Sciatic nerve (tissue), 2 donors: ENCODE data around the gene PCYT1A. TPM values are rescaled to one million over a fixed set of nuclear protein-coding genes. Genes with fewer than 3 reads are reported as not detected.
"Not testable (repeated sequence)": the region's sequence is repeated elsewhere in the genome, so short reads cannot be mapped to it uniquely, and the experiment has no call there.

Experiments
- ATAC-seq: fragments of 200-7000 bp; cut with Tn5 transposase; one replicate; pipeline ENCODE4 v1.9.1; 2020; ENCODE audit warnings: mild to moderate bottlenecking, moderate library complexity
- DNase-seq: peaks from one replicate; pipeline ENCODE4 v3.0.0-alpha.2; 2020; ENCODE audit warnings: low spot score
- intact Hi-C: fragments of 100-400 bp; cut with DNase I; formaldehyde crosslinking; loops from one replicate; pipeline ENCODE4 v1.14.2; 2022
- total RNA-seq: library from RNA; stranded (reverse); fragmentation: NEBNext Ultra II Directional; extraction: Animal tissue kit (Norgen Biotek cat#: 25700); gene quantifications from one replicate; pipeline ENCODE4 v1.2.1, GENCODE V29; 2021
- donor health status: DM: no; HTN: no; CAD: no.
- donor health status: DM: no; HTN: no; CAD: no.

The PCYT1A gene
- total RNA-seq, 1 donor from 2014 or later, result 63.8 TPM

DNA sequence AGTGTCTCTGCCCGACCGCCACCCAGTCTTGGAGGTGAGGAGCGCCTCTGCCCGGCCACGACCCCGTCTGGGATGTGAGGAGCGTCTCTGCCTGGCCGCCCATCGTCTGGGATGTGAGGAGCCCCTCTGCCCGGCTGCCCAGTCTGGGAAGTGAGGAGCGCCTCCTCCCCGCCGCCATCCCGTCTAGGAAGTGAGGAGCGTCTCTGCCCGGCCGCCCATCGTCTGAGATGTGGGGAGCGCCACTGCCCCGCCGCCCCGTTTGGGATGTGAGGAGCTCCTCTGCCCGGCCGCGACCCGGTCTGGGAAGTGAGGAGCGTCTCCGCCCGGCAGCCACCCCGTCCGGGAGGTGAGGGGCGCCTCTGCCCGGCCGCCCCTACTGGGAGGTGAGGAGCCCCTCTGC, 43.4 kb downstream of the PCYT1A start:
- ATAC-seq, DNase-seq, intact Hi-C loops: not testable (repeated sequence)

DNA sequence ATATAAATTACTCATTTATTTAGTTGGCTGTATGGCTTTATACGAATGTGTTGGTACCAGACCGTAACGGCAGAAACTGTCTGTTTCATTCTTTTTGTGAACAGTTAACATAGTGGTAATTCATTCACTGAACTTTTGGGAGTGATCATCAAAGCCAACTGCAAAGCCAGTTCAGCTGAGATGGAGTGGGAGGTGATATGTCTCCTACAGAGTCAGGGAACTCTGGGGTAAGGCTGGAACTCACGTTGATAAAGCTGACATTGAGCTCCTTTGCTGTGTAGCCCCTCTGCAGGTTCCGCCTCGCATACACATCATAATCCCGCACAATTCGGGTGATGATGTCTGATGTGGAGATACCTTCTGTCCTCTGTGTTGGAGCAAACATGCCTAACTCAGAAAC, 45.8 kb downstream of the PCYT1A start:
- ATAC-seq (no peak), DNase-seq (no peak)
- intact Hi-C loops, result no loop called here

DNA sequence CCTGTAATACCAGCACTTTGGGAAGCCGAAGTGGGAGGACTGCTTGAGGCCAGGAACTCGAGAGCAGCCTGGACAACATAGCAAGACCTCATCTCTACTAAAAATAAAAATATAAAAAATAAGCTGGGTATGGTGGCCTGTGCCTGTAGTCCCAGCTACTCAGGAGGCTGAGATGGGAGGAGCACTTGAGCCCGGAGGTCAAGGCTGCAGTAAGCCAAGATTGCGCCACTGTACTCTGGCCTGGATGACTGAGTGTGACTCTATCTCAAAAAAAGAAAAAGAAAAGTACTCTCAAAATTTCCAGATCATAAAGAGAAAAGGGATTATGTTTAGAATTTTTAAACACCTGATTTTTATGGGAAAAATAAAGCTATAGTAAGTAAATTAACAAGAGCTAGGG, 47.1 kb downstream of the PCYT1A start:
- intact Hi-C loops, result no loop called here

DNA sequence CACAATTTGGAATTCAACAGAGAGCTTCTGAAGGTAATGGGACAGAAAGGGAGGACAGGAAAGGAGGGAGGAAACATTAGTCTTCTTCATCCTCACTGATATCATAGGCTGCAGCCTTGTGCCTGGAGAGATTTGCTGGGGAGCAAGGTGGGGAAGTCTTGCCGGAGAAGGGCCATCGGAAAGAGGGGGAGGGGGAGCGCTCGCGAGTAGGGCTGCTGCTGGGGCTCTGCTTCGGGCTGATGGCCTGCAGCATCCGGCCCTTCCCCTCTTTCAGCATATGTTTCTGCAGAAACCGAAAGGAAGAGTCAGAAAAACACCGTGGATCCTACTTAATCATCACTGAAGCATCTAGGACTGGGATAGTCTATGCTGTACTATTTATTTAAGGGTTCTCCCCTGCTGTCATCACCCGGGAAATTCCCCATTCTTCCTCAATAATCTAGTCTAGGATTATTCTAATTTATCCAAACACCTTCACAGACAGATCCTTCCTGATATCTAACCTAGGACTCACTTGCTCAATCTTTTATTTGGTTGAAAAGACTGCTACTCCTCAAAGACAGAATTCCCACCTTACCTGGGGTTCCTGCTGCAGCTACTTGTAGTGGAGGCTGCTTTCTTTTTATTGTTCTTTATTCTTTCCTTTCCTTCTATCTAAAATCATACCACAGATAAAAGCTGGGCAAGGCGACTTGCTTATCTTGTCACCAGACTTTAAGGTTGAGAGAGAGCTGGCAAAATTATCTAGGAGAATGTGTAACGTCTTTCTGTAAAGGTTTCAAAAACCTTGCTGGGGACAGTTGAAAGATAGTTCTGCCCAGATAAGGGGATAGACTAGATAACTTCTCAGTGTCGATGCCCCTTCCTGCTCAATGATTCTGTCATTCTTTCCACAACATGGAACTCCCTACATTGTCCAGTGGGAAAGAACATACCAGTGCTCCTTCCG, 48.6 kb downstream of the PCYT1A start:
- intact Hi-C loops, result no loop called here
- ATAC-seq (no peak), DNase-seq (no peak)

More for the DNA sequence above, 47.1 kb downstream of the PCYT1A start:
- DNase-seq (no peak), ATAC-seq (no peak)

DNA sequence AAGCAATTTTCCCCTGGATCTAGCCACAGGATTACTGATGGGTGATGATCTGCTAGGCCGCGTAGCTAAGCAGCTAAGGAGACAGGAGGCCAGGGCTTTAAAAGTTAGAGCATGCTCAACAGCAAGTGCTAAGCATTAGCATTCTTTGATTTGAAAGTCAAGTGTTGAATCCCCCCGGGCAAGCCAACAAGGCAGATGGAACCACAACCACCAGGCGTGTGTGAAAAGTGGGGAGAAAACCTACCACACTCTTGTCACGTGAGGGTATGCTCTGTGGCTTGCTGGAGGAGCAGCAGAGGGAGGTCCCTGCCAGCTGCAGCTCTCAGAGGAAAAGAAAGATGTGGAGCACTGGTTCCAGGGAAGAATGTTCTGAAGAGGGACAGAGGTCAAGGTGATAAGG, 50.3 kb downstream of the PCYT1A start:
- ATAC-seq (no peak), DNase-seq (no peak)
- intact Hi-C loops, result no loop called here

DNA sequence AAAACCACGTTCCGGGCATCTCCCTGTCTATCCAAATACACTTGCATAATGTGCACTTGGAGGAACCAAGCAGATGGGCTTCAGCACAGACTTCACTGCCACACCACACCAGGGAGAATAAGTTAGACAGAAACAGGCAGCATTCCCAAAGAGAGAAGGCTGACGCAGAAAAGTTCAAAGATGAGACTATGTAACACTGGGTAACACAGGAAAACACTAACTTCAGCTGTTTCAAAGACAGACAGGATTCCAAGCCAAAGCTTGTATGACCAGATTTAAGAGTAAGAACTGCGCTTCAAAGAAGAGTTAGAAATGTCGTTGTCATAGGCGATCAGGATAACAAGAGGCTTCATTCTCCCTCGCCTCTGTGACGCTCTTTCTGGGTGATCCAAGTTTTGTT, 51.3 kb downstream of the PCYT1A start:
- DNase-seq (no peak), ATAC-seq (peak; percentile 89)
- intact Hi-C loops, result no loop called here

DNA sequence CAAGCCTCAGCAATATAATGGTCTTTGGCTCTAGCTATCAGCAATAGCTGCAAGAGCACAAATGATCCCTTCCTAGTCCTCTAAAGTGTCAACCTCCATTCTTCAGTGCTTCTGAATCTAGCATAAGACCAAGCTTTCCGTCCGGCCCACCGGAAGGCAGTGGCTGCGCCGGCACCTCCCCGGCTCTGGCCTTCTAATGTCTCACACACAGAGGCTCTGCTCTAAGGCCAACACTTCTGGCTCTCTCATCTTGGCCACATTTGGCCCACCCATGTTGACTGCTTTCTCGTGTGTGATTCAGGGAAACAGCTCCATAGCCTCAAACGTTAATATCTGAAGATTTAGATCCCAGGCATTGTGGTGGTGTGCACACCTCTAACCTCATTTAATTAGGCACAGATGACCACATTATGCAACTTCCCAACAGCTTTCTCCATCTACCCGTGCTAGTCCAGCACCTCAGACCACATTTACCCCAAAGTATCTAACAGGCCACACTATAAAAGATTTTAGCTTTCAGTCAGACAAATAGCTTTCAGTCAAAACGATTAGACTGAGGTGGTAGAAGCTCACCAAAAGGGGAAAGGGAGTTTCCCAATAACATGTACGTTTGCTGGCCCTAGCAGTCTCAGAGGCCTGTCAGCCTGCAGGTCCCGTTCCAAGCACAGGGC, 51.9 kb downstream of the PCYT1A start:
- ATAC-seq (peak; percentile 78), DNase-seq (no peak)
- intact Hi-C loops, result no loop called here

DNA sequence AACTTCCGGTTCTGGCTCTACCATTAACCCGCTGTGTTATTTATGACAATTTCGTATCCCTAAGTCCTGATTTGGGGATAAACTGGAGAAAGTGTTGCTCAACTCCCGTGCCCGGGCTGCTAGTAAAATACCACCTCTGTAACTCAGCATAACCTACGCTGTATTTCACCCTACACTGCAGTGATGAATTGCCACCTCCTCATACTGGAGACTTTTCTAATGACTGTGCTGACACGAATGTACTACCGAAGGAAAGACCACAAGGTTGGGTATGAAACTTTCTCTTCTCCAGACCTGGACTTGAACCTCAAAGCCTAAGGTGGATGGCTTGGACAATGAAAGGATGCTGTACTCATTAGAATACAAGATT, 54.7 kb downstream of the PCYT1A start:
- DNase-seq (no peak), ATAC-seq (no peak)
- intact Hi-C loops, result no loop called here

DNA sequence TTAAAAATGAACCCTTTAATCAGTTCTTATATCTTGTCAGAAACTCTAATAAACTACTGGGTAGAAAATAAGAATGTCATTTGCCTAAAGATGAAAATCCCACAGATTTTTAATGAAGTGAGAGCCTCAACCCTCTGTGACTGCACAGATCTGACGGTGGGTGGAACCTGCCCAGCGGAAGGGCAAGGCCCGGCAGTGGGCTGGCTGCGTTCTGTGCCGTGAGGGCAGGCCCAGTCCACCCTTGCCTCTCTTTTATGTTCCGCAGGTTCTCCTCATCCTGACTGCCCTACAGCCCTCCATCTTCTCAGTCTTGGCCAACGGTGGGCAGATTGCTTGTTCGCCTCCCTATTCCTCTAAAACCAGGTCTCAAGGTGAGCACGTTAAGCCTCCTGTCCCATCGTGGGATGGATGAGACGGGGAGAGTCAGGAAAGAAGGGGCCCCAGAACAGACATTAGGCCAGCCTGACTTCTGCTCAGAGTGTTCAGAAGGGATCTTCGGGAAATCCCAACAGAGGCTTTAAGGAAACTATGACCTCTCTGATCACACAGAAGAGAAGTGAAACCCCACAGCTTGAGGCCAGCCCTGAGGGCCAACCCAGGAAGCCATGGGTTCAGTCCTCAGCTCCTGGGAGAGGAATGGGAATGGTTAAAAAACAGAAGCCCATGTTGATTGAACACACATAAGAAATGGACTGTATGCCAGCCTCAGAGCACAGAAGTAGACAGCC, 55.2 kb downstream of the PCYT1A start:
- no peak for DNase-seq

DNA sequence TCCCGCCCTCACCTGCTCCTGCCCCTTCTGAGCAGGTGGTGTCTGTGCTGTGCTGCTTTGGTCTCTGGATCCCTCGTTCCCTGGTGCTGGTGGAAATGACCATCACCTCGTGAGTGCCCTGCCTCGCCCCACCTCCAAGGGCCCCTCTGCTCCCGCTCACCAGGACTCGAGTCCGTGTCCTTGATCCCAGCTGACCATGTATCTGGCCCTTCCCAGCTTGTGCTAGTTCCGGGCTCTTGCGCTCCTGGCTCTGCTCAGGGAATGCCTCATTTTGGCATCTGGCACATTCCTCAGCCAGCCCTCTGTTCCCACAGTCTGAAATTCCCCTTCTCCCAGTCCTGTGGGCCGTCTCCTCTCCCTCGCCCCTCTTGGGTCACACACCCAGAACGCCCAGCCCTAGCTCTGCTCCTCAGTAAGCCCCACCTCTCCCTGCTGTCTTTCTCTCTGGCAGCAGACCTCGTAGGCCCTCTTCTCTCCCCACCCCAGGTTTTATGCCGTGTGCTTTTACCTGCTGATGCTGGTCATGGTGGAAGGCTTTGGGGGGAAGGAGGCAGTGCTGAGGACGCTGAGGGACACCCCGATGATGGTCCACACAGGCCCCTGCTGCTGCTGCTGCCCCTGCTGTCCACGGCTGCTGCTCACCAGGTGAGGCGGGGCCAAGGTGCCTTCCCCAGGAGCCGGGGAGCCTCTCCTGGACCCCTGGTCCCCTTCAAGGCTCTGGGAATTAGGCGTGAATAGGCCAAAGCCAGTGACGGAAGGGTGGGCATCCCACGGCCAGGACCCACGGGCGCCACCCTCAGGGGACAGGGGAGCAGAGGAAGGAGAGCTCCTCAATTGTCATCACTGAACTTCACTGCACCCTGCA, 59.7 kb downstream of the PCYT1A start:
- no peak for DNase-seq
- intact Hi-C loops, result no loop called here
- ATAC-seq, result peak; percentile 65

More for the DNA sequence above, 55.2 kb downstream of the PCYT1A start:
- no peak for ATAC-seq
- intact Hi-C loops, result no loop called here

DNA sequence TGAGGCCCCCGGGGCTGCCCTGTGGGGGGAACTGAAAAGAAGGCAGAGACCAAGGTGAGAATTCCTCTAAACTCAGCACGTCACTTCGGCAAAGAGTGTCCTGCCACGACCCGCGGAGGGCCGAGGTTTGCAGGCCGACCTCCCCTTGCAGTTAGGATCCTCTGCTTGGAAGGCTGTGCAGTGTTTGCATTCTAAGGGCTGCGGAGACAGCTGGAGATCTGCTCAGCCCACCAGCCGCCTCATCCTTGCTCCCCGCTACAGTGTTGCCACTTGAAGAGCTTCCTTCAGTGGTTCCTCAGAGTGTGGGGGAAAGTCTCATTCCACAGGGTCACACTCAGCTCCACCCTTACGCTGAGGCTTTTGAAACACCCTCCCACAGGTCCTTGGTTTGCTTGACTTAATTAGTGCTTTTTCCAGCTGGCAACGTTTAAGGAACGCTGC, 60.4 kb downstream of the PCYT1A start:
- intact Hi-C loops, result no loop called here
- DNase-seq, result no peak
- peak; percentile 38 for ATAC-seq

DNA sequence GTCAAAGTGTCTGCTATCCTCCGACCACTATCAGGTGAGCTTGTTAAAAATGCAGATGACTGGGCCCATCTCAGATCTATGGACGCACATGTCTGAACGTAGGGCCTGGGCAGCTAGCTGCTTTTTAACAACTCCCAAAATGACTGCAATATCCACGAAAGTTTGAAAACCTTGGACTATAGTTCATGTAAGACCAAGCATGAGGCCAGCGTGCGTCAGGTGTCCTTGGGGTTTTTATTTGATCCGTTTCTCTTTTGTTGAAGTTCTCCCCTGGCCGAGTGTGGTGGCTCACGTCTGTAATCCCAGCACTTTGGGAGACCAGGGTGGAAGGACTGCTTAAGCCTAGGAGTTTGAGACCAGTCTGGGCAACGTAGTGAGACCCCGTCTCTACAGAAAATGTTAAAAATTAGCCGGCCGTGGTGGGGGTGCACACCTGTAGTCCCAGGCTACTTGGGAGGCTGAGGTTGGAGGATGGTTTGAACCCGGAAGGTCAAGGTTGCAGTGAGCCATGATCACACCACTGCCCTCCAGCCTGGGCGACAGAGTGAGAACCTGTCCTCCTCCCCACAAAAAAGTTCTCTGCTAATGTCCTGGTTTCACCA, 61.7 kb downstream of the PCYT1A start:
- no peak for DNase-seq
- intact Hi-C loops, result no loop called here
- ATAC-seq, result no peak

DNA sequence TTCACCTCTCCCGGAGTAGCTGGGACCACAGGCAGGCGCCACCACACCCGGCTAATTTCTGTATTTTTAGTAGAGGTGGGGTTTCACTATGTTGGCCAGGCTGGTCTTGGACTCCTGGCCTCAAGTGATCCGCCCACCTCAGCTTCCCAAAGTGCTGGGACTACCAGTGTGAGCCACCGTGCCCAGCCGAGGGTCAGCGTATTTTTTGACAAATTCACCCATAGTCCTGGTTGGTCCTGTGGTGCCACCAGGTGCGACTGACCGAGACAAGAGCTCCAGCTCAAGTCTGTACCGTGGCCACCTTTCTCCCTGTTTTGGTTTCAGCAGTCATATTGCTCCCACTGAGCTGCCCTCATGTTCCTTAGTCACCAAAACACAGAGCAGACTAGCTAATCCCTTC, 62.4 kb downstream of the PCYT1A start:
- ATAC-seq (no peak), DNase-seq (no peak)
- intact Hi-C loops, result no loop called here

DNA sequence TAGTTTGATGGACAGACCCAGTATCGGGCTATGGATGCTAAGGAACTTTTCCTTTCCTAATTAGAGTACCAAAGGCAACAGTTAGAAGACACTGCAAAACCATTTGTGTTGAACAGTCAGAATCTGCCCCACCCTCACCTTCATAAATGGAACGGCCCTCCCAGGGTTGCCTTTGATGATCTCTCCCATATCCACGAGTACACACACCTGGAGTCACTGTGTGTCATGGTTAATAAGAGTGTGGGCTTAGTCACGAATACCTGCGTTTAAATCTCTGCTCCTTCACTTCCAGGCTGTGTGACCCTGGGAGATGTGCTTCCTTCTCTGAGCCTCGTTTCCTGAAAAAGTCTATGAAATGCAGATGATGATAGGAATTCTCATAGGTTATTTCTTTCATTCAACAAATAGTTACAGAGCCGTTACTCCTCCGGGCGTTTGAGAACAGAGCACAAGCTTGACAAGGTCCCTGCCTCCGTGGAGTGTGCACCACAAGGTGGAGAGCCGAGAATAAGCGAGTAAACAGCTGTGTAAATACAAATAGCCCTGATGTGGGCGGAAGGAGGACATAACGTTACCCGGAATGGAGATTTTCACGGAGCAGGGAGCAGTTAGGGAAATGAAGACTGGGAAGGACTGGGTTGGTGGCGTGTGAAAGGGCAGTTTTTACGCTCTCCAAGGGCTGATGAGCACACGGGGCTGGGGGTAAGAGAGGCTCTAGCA, 64.5 kb downstream of the PCYT1A start:
- intact Hi-C loops, result loop anchor here (2.0 kb wide), 1 partner anchor 28 kb away; no protein-coding TSS in a partner anchor
- no peak for ATAC-seq
- no peak for DNase-seq

DNA sequence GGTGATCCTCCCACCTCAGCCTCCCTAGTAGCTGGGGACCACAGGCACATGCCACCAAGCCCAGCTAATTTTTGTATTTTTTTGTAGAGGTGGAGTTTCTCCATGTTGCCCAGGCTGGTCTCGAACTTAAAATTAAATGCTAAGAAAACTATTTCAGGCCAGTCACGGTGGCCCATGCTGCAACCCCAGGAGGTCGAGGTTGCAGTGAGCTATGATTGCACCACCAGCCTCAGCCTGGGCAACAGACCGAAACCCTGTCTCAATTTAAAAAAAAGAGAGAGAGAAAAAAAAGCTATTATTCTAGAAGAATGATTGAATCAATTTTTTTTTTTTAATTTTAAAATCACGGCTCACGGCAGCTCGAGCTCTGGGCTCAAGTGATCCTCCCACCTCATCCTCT, 66.5 kb downstream of the PCYT1A start:
- intact Hi-C loops, result no loop called here
- ATAC-seq (no peak), DNase-seq (no peak)

DNA sequence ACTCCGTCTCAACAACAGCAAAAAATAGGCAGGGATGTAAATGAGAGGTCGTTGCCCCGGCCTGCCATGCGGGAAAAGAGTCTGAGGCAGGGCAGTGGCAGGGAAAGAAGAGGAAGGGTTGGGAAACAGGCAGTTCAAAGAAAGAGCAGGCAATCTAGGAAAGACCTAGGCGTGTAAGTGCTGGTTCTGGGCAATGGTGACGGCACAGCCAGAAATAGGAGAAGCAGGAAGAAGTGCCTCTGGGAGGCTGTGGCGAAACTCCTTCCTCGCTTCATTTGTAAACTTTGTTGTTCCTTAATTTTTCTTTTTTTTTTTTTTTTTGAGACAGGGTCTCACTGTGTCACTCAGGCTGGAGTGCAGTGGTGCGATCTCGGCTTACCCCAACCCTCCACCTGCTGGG, 66.9 kb downstream of the PCYT1A start:
- intact Hi-C loops, result no loop called here
- ATAC-seq (peak; percentile 34), DNase-seq (no peak)

DNA sequence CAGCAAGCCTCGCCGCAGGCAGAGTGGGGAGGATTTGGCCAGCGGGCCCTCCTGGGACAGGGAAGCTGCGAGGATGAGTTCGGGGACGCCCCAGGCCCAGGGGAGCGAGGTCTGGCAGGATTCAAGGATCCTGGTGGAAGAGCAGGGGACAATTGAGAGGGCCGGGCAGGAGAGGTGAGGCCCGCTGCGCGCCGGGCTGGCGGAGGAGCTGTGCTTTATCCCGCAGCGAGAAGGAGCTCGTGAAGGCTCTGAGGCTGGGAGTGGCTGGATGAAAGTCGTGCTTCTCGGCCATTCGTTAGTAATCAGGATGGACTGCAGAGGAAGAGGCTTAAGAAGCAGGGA, 67.6 kb downstream of the PCYT1A start:
- DNase-seq, result peak; percentile 63
- peak; percentile 37 for ATAC-seq
- intact Hi-C loops, result no loop called here
